ENCODE data around the gene ANKRD39.

GRCh38 chr2:96852667-96853066, 5.1 kb downstream of the ANKRD39 start:
- TF ChIP-seq CTCF (conservative IDR thresholded peaks at IDR 0.05; ENCODE audit: low read depth, low read length) (no peak), EZH2 (IDR thresholded peaks at IDR 0.05; ENCODE audit: borderline replicate concordance, low read depth, low read length, poor library complexity, severe bottlenecking) (no peak)

All from A673 (cell line).